T-helper 2 cell treated with Interferon-gamma antibody and Interleukin-4, amounts not matched to agents 100 ng/mL and 5 ng/mL, for 36 hours (primary cell): ENCODE data around the gene VCAN. TPM values are rescaled to one million over a fixed set of nuclear protein-coding genes. Genes with fewer than 3 reads are reported as not detected.

Source experiments
- total RNA-seq: library from RNA; stranded (reverse); gene quantifications from 2 replicates; pipeline ENCODE4 v1.2.3, GENCODE V29; 2022

The VCAN gene
- total RNA-seq, 1 donor from 2014 or later: not detected

Other genes starting within 250 kb of the VCAN start
- not detected in 2 replicates for gene HAPLN1, start 249.1 kb downstream of the VCAN start, total RNA-seq